GM23248 (cell line): ENCODE measurements around the gene MGST2.

ENCODE experiments used
- EZH2 ChIP-seq: fragments of 200-600 bp; sonication (generic); IDR thresholded peaks from 2 replicates; pipeline ENCODE4 v1.6.1; 2018; ENCODE audit warnings: antibody characterized with exemption, mild to moderate bottlenecking; ENCODE audit not compliant: insufficient read depth, poor library complexity, severe bottlenecking
- EZH2phosphoT487 ChIP-seq: fragments of 200-600 bp; sonication (generic); IDR thresholded peaks from 2 replicates; pipeline ENCODE4 v1.6.1; 2018; ENCODE audit warnings: antibody characterized with exemption, moderate library complexity, mild to moderate bottlenecking, low read depth; ENCODE audit not compliant: insufficient read depth

DNA sequence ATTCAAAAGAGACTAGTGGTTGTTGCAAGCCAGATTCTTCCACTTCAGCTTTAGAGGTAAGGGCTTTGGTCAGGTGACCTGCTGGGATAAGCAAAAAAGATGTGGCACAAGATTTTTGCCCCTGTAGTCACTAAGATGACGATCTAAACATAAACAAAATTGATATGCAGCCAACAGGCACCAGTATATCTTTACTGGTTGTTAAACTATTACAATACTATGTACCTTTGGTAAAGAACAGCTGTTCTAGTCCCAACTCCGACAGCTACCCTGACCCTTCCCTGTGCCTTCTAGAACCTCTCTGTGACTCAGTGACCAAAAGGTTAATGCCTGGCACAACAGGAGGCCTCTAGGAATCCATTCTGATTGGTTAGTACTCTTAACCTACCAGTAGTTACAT is 59.6 kb downstream of the MGST2 start:
- no peak for TF ChIP-seq EZH2phosphoT487
- TF ChIP-seq EZH2 = no peak
